Sigmoid colon (tissue), 4 donors: Measurements from ENCODE around the gene DMRT1.

Experiments
- EP300 ChIP-seq, 4 donors: sonication (generic); formaldehyde crosslinking; IDR thresholded peaks; one replicate each; pipeline ENCODE4 v1.6.1; 2017; ENCODE audit warnings: antibody characterized with exemption in 4 of 4
- POLR2A ChIP-seq, 2 donors: fragments of 450-650 bp; IDR thresholded peaks; one replicate each; pipeline ENCODE4 v1.6.1; 2016; ENCODE audit warnings: antibody characterized with exemption in 2 of 2, mild to moderate bottlenecking in 2 of 2, moderate library complexity in 2 of 2
- TF ChIP-seq, protein P1 (sequence below), 4 experiments: fragments of 450-650 bp in 3 of 4; fragments of 200-600 bp in 1 of 4; IDR thresholded peaks; one replicate each; pipeline ENCODE4 v1.5.1; 2016 to 2019; ENCODE audit warnings: antibody characterized with exemption in 4 of 4, mild to moderate bottlenecking in 3 of 4, moderate library complexity in 2 of 4

DNA sequence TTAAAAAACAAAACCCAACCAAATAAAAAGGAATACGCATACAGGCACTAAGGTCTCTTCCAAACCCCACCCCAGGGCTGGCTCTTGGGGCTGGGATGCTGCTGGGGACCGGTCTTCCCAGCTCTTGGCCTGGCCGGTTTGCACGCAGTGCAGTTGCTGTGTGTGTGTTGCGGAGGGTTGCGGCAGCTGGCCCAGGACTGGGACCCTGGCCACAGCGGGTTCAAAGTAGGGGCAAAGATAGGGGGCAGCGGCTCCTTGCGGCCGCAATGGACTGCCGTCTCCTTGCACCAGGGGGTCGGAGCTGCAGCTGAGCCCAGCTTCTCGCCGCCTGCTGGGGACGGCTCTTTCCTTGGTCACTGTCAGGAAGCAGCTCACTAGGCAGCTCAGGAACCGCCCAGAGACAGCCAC is 140.0 kb downstream of the DMRT1 start:
- TF ChIP-seq POLR2A (IDR thresholded peaks at IDR 0.05), result no peak
- TF ChIP-seq, protein P1, sequence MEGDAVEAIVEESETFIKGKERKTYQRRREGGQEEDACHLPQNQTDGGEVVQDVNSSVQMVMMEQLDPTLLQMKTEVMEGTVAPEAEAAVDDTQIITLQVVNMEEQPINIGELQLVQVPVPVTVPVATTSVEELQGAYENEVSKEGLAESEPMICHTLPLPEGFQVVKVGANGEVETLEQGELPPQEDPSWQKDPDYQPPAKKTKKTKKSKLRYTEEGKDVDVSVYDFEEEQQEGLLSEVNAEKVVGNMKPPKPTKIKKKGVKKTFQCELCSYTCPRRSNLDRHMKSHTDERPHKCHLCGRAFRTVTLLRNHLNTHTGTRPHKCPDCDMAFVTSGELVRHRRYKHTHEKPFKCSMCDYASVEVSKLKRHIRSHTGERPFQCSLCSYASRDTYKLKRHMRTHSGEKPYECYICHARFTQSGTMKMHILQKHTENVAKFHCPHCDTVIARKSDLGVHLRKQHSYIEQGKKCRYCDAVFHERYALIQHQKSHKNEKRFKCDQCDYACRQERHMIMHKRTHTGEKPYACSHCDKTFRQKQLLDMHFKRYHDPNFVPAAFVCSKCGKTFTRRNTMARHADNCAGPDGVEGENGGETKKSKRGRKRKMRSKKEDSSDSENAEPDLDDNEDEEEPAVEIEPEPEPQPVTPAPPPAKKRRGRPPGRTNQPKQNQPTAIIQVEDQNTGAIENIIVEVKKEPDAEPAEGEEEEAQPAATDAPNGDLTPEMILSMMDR (IDR thresholded peaks at IDR 0.05), result no peak
- no peak for TF ChIP-seq EP300 (IDR thresholded peaks at IDR 0.05)
